ENCODE measurements around the gene MARCHF2. TPM values are rescaled to one million over a fixed set of nuclear protein-coding genes. Genes with fewer than 3 reads are reported as not detected.
"Not testable (repeated sequence)": the region's sequence is repeated elsewhere in the genome, so short reads cannot be mapped to it uniquely, and the experiment has no call there.

The MARCHF2 gene
- total and polyA plus RNA-seq, 2 donors (not counting 1 experiment from before 2014, with no cell fraction given) = 22.9 to 52.6 TPM

- H2AFZ ChIP-seq (ENCODE audit: insufficient read depth, low read depth, low read length, poor library complexity, severe bottlenecking) = no peak overlapping the region
- H3K4me1 ChIP-seq (ENCODE audit: control insufficient read depth in 2 of 2, insufficient read depth in 2 of 2, low read length in 2 of 2) = no peaks in the 10 kb centered on the region
- TF ChIP-seq EZH2 (IDR thresholded peaks at IDR 0.05; ENCODE audit: borderline replicate concordance, insufficient read depth, low read depth, low read length, poor library complexity, severe bottlenecking) = no peak
- no peak for TF ChIP-seq CTCF (IDR thresholded peaks at IDR 0.05)
- H3K4me1 Mint-ChIP-seq = no peaks in the 10 kb centered on the region
- H3K4me3 Mint-ChIP-seq = no peak overlapping the region
- no peaks in the 10 kb centered on the region for H3K27me3 Mint-ChIP-seq
- H3K27ac Mint-ChIP-seq = no peak overlapping the region
- no peak overlapping the region for H3K4me2 ChIP-seq (replicated peaks; ENCODE audit: low read depth, low read length, poor library complexity, severe bottlenecking)
- ATAC-seq (ENCODE audit: low read depth) (no peak), DNase-seq (no peak)
- no peak overlapping the region for H3K9ac ChIP-seq (ENCODE audit: low read length)
- no peaks in the 10 kb centered on the region for H3K9me3 Mint-ChIP-seq (ENCODE audit: insufficient read depth)
- no peaks in the 10 kb centered on the region for H3K79me2 ChIP-seq (ENCODE audit: control insufficient read depth, insufficient read depth, low read length)
- ChIA-PET POLR2A (interaction anchor here (0.6 kb wide), 1 partner anchor 212 kb away, joined by 3 read pairs; no protein-coding TSS in a partner anchor), CTCF (interaction anchor here (0.9 kb wide), 1 partner anchor 24 kb away, joined by 3 read pairs; no protein-coding TSS in a partner anchor)
- peaks cover 1 to 5% of the 10 kb centered on the region in 2 experiments for H3K36me3 ChIP-seq (replicated peaks in 1 of 2; ENCODE audit: control extremely low read depth in 1 of 2, control insufficient read depth in 1 of 2, extremely low read depth in 1 of 2, insufficient read depth in 2 of 2, low read length in 1 of 2)
- no peak overlapping the region for H3K4me3 ChIP-seq (ENCODE audit: control extremely low read depth in 1 of 5, extremely low read depth in 1 of 5, insufficient read depth in 1 of 5, low read depth in 2 of 5, low read length in 4 of 5)
- H3K9me3 ChIP-seq (ENCODE audit: control extremely low read depth in 1 of 3, control insufficient read depth in 2 of 3, insufficient read depth in 1 of 3, low read length in 2 of 3) = no peaks in the 10 kb centered on the region
- no peak overlapping the region for H3K27ac ChIP-seq (ENCODE audit: low read length in 2 of 2)
- H3K27me3 ChIP-seq (replicated peaks in 1 of 4; ENCODE audit: control extremely low read depth in 1 of 4, control insufficient read depth in 3 of 4, insufficient read depth in 4 of 4, low read length in 3 of 4) = no peaks in the 10 kb centered on the region
- H4K20me1 ChIP-seq (ENCODE audit: control insufficient read depth, insufficient read depth, low read length, poor library complexity, severe bottlenecking) = no peaks in the 10 kb centered on the region
- intact Hi-C loops (cut with micrococcal nuclease) = no loop called here
- 99% methylated on average over 27 of the region's 28 CpGs for WGBS (ENCODE audit: insufficient coverage)
Observed at GRCh38 chr19:8421484-8422461, 8.7 kb downstream of the MARCHF2 start.

GRCh38 chr19:8423817-8424223 is 10.7 kb downstream of the MARCHF2 start:
- Mint-ChIP-seq H3K27ac (no peak overlapping the region), H3K4me3 (no peak overlapping the region), H3K4me1 (no peaks in the 10 kb centered on the region), H3K9me3 (ENCODE audit: insufficient read depth) (no peaks in the 10 kb centered on the region), H3K27me3 (no peaks in the 10 kb centered on the region)
- no peak for TF ChIP-seq CTCF (IDR thresholded peaks at IDR 0.05)
- Histone ChIP-seq H3K36me3 (replicated peaks in 1 of 2; ENCODE audit: control extremely low read depth in 1 of 2, control insufficient read depth in 1 of 2, extremely low read depth in 1 of 2, insufficient read depth in 2 of 2, low read length in 1 of 2) (peaks cover 1 to 5% of the 10 kb centered on the region in 2 experiments), H4K20me1 (ENCODE audit: control insufficient read depth, insufficient read depth, low read length, poor library complexity, severe bottlenecking) (no peaks in the 10 kb centered on the region), H3K9me3 (ENCODE audit: control extremely low read depth in 1 of 3, control insufficient read depth in 2 of 3, insufficient read depth in 1 of 3, low read length in 2 of 3) (no peaks in the 10 kb centered on the region), H3K4me3 (ENCODE audit: control extremely low read depth in 1 of 5, extremely low read depth in 1 of 5, insufficient read depth in 1 of 5, low read depth in 2 of 5, low read length in 4 of 5) (no peak overlapping the region), H3K9ac (ENCODE audit: low read length) (no peak overlapping the region), H3K79me2 (ENCODE audit: control insufficient read depth, insufficient read depth, low read length) (no peaks in the 10 kb centered on the region), H3K4me1 (ENCODE audit: control insufficient read depth in 2 of 2, insufficient read depth in 2 of 2, low read length in 2 of 2) (no peaks in the 10 kb centered on the region), H3K27me3 (replicated peaks in 1 of 4; ENCODE audit: control extremely low read depth in 1 of 4, control insufficient read depth in 3 of 4, insufficient read depth in 4 of 4, low read length in 3 of 4) (no peaks in the 10 kb centered on the region), H3K27ac (ENCODE audit: low read length in 2 of 2) (no peak overlapping the region), H3K4me2 (replicated peaks; ENCODE audit: low read depth, low read length, poor library complexity, severe bottlenecking) (no peak overlapping the region), H2AFZ (ENCODE audit: insufficient read depth, low read depth, low read length, poor library complexity, severe bottlenecking) (no peak overlapping the region)
- no peak for DNase-seq
- 86% methylated on average over 9 of the region's 9 CpGs for WGBS (ENCODE audit: insufficient coverage)
- CTCF ChIA-PET = interaction anchor here (0.7 to 2.1 kb wide), 2 partner anchors 10 to 154 kb away, joined by 5 to 6 read pairs; partner anchors contain the start of gene MARCHF2
- no peak for ATAC-seq (ENCODE audit: low read depth)
- POLR2A ChIA-PET = no interaction called here
- intact Hi-C loops (cut with micrococcal nuclease) = no loop called here

- H3K27me3 ChIP-seq (replicated peaks in 1 of 4; ENCODE audit: control extremely low read depth in 1 of 4, control insufficient read depth in 3 of 4, insufficient read depth in 4 of 4, low read length in 3 of 4); H2AFZ ChIP-seq (ENCODE audit: insufficient read depth, low read depth, low read length, poor library complexity, severe bottlenecking); CTCF ChIA-PET; H3K9me3 Mint-ChIP-seq (ENCODE audit: insufficient read depth); DNase-seq; H3K27ac Mint-ChIP-seq; POLR2A ChIA-PET; H3K4me3 ChIP-seq (ENCODE audit: control extremely low read depth in 1 of 5, extremely low read depth in 1 of 5, insufficient read depth in 1 of 5, low read depth in 2 of 5, low read length in 4 of 5); H3K27me3 Mint-ChIP-seq; H3K4me1 ChIP-seq (ENCODE audit: control insufficient read depth in 2 of 2, insufficient read depth in 2 of 2, low read length in 2 of 2); H3K4me1 Mint-ChIP-seq; H3K27ac ChIP-seq (ENCODE audit: low read length in 2 of 2); H3K4me2 ChIP-seq (replicated peaks; ENCODE audit: low read depth, low read length, poor library complexity, severe bottlenecking); intact Hi-C loops (cut with micrococcal nuclease); H3K4me3 Mint-ChIP-seq; H3K79me2 ChIP-seq (ENCODE audit: control insufficient read depth, insufficient read depth, low read length); H4K20me1 ChIP-seq (ENCODE audit: control insufficient read depth, insufficient read depth, low read length, poor library complexity, severe bottlenecking); H3K9me3 ChIP-seq (ENCODE audit: control extremely low read depth in 1 of 3, control insufficient read depth in 2 of 3, insufficient read depth in 1 of 3, low read length in 2 of 3); H3K9ac ChIP-seq (ENCODE audit: low read length); H3K36me3 ChIP-seq (replicated peaks in 1 of 2; ENCODE audit: control extremely low read depth in 1 of 2, control insufficient read depth in 1 of 2, extremely low read depth in 1 of 2, insufficient read depth in 2 of 2, low read length in 1 of 2); ATAC-seq (ENCODE audit: low read depth): not testable (repeated sequence)
- 100% methylated on average over 4 of the region's 6 CpGs for WGBS (ENCODE audit: insufficient coverage)
Observed at GRCh38 chr19:8425331-8425730, 12.2 kb downstream of the MARCHF2 start.
